SKM-1 treated with dmso at 0.1 percent for 144 hours (cell line): ENCODE measurements around the gene AOPEP.

Source experiments
- DNase-seq: peaks from one replicate; lab custom pipeline; 2025; ENCODE audit not compliant: unreplicated experiment; lab: John Stamatoyannopoulos, UW

Gene AOPEP

DNA sequence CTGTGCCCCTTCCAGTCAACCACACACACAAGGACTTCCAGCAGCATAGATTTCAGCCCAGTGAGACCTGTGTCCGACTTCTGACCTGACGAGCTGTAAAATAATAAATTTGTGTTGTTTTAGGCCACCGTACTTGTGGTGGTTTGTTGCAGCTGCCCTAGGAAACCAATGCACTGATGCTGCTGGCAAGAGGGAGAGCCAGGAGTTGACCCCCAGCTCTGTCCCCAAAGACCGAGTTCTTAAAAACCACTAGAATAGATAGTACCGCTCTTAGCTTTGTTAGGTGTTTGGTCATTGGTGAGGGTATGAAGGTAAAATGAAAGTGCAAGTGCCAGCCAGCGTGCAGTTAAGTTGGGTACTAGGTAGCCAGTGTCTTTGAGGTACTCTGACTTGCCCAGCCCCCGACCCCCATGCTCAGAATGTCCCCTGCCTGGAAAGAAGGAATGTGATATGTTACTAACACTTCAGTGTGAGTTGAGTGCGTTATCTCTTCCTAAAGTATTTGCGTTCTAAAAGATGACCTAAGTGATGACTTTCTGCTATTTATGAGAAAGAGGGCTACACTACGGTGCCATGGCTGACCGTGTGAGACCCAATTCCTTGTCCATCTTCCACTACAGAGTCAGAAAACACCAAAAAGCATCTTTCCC, 185.6 kb downstream of the AOPEP start:
- DNase-seq, result no peak

DNA sequence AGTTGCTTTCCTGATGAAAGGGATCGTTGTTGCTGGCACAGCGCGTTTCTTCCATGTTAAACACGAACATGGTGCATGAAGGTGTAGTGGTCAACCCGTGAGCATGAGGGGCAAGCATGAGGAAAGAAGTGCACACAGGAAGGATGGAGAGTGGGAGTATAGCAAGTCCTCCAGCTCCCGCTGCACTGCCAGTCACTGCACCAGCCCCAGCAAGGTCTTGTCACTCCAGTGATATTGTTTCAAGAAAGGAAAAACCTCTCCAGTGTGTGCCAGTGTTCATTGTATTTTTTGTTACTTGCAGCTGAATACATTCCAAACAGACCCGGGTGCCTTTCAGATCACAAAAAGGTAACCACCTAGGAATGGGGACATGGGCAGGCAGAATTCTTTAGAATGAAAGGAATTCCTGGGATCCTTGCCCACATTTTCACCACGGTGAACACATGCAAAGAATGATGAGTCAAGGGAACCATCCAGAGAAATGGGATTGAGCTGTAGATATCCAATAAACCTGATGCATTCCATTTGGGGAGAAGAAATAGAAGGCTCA, 186.3 kb downstream of the AOPEP start:
- no peak for DNase-seq

DNA sequence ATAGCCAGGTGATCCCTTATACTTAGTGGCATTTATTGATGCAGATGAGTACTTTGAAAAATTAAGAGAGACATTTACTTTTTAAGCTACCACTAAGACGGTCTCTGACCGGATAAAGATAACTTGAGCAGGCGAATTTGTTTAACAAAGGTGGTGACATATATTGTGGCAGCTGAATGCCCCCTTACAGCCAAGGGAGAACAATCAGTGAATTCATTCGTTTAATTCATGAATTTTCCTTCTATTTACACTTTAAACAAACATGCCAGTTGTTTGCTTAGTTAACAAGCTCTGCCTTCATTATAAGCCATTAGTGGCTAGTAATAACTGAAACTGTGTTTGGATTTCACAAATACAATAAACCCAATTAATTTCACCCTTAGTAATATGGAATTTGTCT, 187.1 kb downstream of the AOPEP start:
- no peak for DNase-seq

DNA sequence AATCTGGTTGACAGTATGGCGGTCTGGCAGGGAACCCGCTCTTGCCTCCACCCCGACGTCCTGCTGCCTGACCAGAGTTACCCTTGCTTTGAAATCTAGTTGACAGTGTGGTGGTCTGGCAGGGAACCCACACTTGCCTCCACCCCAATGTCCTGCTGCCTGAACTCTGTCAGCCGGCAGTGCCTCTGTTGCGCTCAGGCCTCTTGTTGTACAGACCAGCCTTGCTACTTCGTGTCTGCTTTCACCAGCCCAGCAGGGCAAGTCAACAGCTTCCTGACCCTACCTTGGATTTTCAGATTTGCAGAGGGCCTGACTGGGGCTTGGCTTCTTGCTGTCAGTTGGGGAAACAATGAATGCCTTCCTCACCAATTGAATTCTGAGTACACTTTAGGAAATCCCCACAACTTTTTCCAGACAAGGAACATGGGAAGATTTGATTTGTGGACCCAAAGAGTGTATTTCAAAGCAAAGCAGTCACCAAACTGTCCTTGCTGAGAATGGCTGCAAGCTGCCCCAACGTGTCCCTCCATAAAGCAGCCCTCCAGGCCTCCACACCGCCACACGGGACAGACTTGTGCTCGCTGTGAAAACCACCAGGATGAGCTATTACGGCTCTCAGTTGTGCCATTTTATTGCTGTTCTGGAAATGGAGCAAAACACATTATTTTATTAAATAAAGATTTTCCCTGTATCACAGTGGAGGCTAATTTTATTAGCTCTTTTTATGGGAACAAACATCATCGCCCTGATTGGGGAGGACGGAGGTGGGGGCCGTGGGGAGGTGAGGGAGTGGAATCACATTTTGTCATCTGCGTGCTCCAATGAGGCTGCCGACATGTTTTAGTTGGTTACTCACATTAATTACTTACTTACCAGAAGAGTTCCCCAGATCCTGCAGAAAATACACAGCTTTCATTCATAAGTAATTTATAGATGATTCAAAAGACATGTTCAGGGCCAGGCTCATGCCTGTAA, 189.3 kb downstream of the AOPEP start:
- DNase-seq, result no peak

DNA sequence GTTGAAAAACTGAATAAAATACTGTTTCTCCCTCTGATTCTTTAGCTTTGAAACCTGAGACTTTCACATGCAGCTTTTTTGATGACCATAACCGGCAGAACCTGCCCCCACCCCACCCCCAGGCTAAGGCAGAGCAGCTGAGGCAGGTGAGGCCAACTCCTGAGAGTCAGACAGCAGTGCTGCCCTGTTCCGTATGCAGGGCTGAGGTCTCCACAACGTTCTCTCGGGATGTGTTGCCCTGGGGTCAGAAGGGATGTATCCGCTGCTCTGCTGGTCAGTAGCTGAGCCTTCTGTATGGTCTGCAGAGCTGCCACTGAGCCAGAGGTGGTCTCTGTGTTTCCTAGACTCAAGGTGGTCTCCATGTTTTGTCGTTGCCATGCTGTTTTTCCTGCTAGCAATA, 190.5 kb downstream of the AOPEP start:
- no peak for DNase-seq

DNA sequence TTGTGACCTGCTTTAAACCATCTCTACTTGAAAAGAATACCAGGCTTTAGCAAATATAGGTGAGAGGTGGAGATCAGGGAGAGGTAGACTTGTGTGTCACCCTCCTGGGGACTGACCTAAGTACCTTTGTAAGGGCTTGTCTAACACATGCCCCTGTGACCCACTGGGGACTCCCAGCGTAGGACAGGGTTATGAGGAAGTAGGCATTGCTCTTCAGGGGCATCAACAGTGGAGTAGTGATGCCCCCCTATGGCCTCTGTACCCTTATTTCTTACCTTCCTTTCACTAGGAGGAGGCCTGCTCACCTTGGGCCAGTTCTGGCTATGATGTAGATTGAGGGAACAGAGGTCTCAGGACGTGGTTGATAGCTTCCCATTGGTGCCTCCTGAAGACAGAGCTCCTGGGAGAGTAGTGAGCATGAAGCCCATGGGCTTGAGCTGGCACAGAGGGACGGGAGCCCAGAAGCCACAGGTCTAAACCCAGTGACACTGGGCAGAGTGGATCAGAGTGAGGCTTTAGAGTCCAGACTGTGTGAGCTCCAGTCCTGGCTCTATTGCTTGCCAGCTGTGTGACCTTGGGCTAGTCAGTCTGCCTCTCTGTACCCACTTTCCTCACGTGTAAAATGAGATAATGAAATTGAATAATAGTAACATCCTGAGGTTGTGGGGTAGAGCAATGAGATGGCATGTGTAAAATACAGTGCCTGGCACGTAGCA, 191.7 kb downstream of the AOPEP start:
- no peak for DNase-seq

DNA sequence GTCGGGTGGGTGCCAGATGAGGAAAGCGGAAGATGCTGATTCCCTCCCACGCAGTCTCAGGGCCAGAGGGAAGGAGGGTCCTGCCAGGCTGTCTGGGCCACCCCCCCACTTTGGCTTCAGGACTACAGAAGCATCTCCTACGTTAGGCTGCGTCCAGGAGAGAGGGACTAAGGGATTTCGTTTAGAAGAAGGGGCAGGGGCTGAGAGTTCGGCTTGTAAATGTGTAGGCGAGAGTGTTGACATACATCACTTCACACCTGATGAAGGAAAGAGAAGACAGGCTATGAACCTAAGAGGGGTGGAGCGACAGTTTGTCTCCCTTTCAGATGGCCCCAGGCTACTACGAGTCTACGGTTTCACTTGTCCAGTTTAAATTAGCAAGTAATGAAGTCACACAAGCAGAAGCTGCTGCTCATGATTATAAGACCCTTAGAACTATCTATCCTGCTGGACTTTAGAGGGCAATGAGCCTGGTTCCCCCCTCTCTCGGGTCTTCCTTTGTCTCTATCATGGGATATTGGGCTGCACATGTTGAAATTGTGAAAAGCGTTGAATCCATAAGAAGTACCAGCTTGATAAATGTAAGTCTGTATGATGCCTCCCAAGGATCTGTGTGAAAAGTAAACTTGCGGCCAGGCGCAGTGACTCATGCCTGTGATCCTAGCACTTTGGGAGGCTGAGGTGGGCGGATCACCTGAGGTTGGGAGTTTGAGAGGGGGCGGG, 193.0 kb downstream of the AOPEP start:
- DNase-seq, result no peak

DNA sequence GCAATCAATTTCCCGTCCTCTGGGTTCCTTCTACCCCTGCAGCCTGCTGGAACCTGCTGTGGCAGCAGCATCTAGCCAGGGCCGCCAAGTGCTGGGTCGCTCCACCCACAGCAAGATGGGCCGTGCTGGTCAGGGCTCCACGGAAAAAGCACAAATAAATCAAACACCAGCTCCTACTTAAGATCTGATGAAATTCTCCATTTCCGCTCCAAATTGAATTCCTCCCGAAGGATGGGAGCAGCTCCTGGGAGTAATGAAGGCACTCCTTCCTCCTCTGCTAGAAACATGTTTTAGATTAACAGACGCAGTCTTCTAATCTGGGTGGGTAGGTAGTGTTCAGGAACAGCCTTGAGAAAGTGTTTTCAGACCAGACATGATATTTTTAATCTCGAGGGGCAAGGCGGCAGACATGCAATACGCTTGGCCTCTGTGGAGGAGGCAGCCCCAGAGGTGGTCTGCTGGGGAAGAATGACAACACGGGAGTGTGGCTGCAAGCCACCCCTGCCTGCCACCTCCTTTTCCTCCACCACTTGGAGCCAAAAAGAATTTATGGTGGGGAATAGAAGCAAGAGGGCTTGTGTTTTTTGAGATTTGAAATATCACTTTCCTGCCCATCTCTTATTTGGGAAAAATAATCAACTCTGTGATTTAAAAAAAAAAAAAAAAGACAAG, 194.1 kb downstream of the AOPEP start:
- no peak for DNase-seq

DNA sequence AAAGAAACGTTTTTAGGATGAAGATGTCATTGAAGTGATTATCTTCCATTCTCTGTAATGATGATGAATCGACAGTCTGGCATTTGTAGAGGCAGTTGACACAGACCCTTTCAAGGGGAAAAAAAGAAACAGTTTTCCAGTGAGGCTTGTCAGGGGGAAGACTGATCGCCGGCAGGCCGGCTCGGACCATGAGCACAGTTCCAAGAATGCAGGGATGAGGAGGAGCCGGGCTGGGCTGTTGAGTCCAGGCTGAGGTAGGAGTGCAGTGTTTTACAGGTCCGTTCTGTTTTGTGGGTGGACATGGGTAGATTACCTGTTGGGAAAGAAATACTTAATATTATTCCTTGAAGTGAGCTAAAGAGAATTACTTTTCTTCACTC, 194.6 kb downstream of the AOPEP start:
- DNase-seq, result no peak

DNA sequence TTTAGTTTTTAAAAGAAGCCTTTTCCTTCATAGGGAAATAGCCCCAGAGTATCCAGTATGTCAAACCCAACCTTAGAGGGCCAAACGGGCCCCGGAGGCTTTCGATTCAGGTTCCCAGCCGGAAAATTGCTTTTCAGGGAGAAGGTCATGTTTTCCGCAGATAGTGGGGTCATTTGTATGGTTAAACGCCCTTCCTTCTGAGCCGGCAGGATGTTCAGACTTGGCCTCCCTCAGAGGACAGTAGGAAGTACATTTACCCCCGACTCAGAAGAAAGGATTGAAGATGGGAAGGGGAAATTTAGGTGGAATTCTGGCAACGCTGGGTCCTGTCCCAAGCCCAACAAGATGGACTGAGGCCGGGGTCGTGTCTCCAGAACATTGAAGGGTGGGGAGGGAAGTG, 195.2 kb downstream of the AOPEP start:
- DNase-seq, result no peak

DNA sequence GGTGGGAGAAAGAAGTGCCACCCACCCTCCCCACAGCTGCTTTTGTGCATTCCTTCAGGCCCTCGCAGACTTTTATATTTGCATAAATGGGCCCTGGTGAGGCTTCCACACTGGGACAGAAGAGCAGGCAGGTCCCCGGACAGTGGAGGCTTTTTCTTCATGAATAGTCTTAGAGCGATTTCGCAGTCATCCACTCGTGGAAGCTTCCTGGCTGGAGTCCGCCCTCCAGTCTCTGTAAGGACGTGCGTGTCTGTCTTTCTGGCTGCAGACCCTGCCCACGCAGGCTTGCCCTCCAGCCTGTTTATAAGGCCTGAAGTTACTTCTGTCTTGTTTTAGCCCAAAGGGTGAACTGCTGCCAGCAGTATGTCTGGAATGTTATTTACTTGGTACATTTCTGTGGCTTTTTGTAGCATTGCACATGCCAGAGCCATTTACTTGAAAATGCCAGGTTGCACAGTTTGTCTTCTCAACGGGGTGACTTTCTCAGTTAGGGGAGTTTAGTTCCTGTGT, 195.7 kb downstream of the AOPEP start:
- DNase-seq, result no peak

DNA sequence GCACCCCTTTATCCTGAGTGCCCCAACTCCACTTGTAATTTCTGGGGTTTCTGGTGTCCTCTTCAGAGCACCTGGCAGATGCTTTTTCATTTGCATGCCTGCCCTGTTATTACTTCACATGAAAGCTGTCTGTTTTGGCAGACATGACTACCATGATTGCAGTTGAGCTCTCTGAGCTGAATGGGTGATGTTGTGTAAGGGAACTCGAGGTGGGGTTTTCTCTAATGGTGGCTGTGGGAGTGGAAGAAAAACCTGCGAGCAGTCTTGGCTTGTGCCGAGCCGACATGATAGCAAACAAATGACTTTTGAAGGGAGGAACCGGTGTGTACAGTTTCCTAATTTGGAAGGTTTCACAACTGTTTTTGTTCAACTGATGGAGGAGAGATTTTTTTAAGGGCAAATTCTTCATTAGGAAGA, 196.2 kb downstream of the AOPEP start:
- DNase-seq, result no peak

DNA sequence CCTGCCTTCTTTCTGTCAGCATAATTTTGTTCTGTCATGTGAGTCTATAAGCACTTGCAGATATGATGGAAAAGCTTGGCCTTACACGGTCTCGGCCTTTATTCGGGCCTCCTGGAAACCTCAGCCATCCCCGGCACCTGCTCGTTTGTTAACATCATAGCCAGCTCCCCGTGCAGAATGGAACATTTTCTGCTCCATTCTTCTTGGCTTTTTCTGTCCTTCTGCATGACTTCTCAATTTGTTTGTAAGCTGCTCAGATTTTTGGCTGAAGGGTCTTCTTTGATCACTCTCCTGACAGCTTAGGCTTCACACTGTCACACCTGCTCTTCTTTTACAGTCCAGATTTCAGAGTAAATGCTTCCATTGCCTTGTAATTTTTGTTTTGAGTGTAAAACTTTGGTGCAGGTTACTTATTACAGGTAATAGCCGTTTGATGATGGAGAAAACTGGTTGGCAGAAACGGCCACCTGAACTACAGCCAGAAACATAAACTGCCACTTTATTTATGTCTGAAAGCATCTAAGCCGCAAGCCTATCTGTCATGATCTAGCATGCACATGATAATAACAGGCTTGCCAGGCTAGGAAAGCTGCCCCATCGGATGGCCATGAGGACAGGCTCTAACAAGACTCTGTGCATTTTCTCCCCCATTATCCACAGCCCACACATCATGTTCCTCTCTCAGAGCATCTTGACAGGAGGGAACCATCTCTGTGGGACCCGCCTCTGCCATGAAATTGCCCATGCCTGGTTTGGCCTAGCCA, 197.0 kb downstream of the AOPEP start:
- DNase-seq, result no peak

DNA sequence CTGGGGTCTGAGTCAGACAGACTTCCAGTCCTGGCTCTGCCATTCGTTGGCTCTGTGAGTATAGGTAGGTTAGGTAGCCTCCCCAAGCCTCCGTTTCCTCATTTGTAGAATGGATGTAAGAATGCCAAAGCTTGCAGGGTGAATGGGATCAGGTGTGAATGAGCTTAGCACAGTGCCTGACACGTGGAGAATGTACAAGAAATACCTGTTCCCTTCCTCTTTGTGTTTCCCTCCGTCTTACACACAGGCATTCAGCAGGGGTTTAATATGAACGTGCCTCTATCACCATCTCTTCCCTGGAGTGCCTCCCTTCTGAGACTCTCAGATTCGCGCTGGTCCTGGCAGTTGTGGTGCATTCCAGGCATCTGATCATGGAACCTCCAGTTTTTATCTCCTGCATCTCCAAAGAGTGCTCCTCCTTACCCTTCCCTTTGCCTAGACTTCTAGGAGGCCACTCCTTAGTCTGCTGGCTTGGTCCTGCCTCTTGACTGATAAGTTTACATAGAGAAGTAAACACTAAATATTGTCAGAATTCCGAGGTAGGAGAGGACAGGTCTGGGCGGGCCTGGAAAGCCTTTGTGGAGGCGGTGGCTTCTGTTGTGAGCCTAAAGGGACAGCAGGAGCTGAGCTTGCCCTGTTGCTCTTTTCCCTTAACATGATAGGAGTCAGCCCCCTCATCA, 199.4 kb downstream of the AOPEP start:
- DNase-seq, result no peak

DNA sequence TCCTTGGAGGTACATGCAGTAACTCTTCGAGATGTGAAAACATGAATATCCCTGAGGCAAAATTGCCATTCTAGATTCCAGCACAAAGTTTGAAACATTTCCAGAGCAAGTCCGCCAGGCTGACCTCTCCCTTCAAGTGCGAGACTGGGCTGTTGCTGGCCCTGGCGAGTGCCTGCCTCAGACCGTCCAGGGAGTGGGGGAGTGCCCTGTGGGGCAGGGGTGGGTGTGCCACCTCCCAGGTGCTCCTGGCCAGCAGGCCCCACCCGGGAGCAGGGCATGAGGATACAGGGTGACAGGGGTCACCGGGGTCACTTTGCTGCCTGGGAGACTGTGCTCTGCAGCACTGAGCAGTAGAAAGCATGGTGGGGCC, 199.9 kb downstream of the AOPEP start:
- DNase-seq, result no peak

DNA sequence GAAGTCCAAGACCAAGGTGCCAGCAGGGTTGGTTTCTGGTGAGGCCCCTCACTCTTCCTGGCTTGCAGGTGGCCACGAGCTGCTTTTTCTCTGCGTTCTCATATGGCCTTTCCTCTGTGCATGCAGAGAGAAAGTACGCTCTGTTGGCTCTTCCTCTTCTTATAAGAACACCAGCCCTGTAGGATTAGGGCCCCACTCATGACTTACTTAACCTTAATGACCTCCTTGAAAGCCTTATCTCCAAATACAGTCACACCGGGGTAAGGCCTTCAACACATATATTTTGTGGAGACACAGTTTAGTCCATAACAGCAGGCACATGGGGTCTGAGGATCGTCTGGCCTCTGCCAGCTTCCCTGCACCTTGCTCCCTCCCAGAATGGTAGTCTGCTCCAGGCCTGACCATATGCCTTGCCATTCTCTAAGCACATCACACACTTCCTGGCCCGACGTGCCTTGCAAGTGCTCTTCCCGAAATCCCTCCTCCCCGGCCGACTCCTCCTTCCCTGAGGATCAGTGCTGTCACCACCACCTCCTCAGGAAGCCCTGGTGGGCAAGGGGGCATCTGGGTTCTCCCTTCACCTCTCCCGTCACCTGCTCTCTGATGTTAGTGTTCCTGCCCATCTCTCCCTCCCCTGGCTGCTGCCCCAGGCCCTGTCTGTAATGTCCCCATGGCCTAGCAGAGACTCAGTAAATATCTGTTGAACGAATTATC, 200.7 kb downstream of the AOPEP start:
- DNase-seq, result no peak

DNA sequence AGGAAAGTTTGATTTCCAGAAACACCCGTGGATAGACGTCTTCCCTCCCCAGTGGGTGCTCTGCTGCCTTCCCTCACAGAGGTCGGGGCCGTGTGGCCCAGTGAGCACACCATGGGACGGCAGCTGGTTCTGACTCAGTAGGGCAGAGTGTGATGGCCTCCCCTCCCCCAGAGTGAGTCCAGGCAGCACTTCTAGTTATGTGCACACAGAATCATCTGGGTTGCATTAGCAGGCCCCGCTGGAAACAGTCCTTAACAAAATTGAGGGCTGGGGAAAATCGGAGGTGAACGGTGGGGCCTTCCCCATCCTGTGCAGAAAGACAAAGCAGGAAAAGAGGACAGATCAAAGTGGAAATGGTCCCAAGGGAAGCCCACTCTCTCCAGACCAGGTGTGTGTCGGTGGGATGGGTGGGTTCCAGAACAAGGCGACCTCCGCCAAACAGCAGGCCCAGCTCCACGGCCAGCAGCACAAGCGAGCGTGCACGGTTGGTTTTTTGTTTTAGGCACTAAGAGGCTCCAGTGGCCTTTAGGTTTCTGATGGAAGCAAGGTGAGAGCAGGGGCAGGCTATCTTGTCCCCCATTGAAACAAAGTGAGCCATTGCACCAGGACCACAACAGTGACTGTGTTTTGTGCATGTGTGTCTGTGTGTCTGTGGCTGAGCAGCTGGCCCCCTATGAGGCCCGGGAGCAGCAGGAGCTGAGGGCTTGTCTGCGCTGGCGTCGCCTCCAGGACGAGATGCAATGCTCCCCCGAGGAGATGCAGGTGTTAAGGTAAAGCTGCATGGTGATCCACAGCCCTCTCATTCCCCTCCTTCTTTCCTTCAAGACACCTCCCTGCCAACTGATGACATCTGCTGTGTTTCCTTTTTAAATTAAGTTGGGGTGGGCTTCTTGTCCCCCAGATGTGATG, 201.5 kb downstream of the AOPEP start:
- DNase-seq, result no peak
